Activated CD8-positive, alpha-beta memory T cell treated with anti-CD3 and anti-CD28 coated beads, Interleukin-2, amount 50 U/mL, for 24 hours (primary cell): ENCODE results near the gene METTL26.

Experiments used
- DNase-seq: peaks from one replicate; pipeline ENCODE4 v3.0.0-alpha.2; 2020; ENCODE audit errors: extremely low read depth

The METTL26 gene

GRCh38 chr16:658679-659571 is 22.8 kb upstream of the METTL26 start:
- DNase-seq = no peak

- DNase-seq = no peak
These were observed 21.4 kb upstream of the METTL26 start for GRCh38 chr16:657487-657886.

- no peak for DNase-seq
These were observed 17.9 kb upstream of the METTL26 start for GRCh38 chr16:654034-654433.

- no peak for DNase-seq
These were observed 16.6 kb upstream of the METTL26 start for GRCh38 chr16:652454-653305.

GRCh38 chr16:651844-652243 is 15.7 kb upstream of the METTL26 start:
- DNase-seq = no peak

- no peak for DNase-seq
These were observed 13.5 kb upstream of the METTL26 start for GRCh38 chr16:649631-650030.

GRCh38 chr16:648781-649589 is 12.9 kb upstream of the METTL26 start, which contains the start of gene WDR90:
WDR90 (plus strand) TSS chr16:649365; CDS start chr16:649417, 52 bp downstream.
- peak; percentile 82 for DNase-seq

GRCh38 chr16:648071-648780 is 12.1 kb upstream of the METTL26 start:
- no peak for DNase-seq

- no peak for DNase-seq
These were observed 11.2 kb upstream of the METTL26 start for GRCh38 chr16:647173-647902.

- DNase-seq = no peak
These were observed 10.6 kb upstream of the METTL26 start for GRCh38 chr16:646679-647172.

- DNase-seq = no peak
These were observed 10.0 kb upstream of the METTL26 start for GRCh38 chr16:645852-646678.

- no peak for DNase-seq
These were observed 8.5 kb upstream of the METTL26 start for GRCh38 chr16:644556-644955.

- no peak for DNase-seq
These were observed 6.9 kb upstream of the METTL26 start for GRCh38 chr16:643050-643368.

- no peak for DNase-seq
These were observed 6.3 kb upstream of the METTL26 start for GRCh38 chr16:642189-643049.

GRCh38 chr16:641326-642188 is 5.5 kb upstream of the METTL26 start, which contains the start of gene MCRIP2:
MCRIP2 (plus strand) TSS chr16:641828; CDS start chr16:641992, 164 bp downstream.
- no peak for DNase-seq

GRCh38 chr16:640614-641013 is 4.5 kb upstream of the METTL26 start:
- DNase-seq = no peak

- no peak for DNase-seq
These were observed 2.7 kb upstream of the METTL26 start for GRCh38 chr16:638836-639235.
